ENCODE results near the gene SVIL. TPM values are rescaled to one million over a fixed set of nuclear protein-coding genes. Genes with fewer than 3 reads are reported as not detected.

SVIL gene
- polyA plus RNA-seq, 1 donor from 2014 or later, result 7.3 TPM

DNA sequence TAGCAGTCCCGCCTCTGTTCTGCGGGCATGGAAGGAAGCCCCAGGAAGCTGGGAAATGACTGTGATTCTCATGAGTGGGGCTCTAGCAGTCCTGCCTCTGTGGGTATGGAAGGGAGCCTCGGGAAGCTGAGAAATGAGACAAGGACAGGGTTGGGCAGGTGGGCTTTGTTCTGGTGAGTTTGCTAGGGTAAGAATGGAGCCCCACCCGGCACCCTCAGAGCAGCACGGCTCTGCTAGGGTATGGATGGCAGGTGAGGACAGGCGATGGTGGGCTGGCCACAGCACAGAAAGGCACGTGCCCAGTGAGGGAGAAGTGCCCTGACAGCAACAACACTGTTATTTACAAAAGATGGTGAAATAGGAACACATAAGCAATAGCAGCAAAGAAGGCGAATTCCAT, 39.6 kb downstream of the SVIL start:
- no peaks in the 10 kb centered on the region for H3K27me3 ChIP-seq (ENCODE audit: insufficient read depth, low read depth, low read length)
- H3K79me2 ChIP-seq (replicated peaks; ENCODE audit: insufficient read depth, low read length), result no peaks in the 10 kb centered on the region
- H4K20me1 ChIP-seq (ENCODE audit: insufficient read depth), result no peaks in the 10 kb centered on the region
- no peak overlapping the region for H3K4me3 ChIP-seq (ENCODE audit: low read length)
- H3K36me3 ChIP-seq (ENCODE audit: insufficient read depth, low read length), result no peaks in the 10 kb centered on the region
- no peaks in the 10 kb centered on the region for H3F3A ChIP-seq (ENCODE audit: insufficient read depth, low read length, poor library complexity, severe bottlenecking)
- no peak overlapping the region for H3K9ac ChIP-seq (ENCODE audit: low read length)
- H3K9me3 ChIP-seq (ENCODE audit: low read length), result no peaks in the 10 kb centered on the region
- no peaks in the 10 kb centered on the region for H3K9me2 ChIP-seq (ENCODE audit: insufficient read depth, low read length)
- no peak overlapping the region for H3K4me2 ChIP-seq (ENCODE audit: low read length)
- no peak overlapping the region for H2AFZ ChIP-seq (ENCODE audit: low read depth, low read length)
- no peak overlapping the region for H3K27ac ChIP-seq (ENCODE audit: low read length)
- TF ChIP-seq, protein P1, sequence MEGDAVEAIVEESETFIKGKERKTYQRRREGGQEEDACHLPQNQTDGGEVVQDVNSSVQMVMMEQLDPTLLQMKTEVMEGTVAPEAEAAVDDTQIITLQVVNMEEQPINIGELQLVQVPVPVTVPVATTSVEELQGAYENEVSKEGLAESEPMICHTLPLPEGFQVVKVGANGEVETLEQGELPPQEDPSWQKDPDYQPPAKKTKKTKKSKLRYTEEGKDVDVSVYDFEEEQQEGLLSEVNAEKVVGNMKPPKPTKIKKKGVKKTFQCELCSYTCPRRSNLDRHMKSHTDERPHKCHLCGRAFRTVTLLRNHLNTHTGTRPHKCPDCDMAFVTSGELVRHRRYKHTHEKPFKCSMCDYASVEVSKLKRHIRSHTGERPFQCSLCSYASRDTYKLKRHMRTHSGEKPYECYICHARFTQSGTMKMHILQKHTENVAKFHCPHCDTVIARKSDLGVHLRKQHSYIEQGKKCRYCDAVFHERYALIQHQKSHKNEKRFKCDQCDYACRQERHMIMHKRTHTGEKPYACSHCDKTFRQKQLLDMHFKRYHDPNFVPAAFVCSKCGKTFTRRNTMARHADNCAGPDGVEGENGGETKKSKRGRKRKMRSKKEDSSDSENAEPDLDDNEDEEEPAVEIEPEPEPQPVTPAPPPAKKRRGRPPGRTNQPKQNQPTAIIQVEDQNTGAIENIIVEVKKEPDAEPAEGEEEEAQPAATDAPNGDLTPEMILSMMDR (IDR thresholded peaks at IDR 0.05; ENCODE audit: poor library complexity, severe bottlenecking), result no peak
- TF ChIP-seq POLR2AphosphoS5 (IDR thresholded peaks at IDR 0.05) (no peak), TAF1 (IDR thresholded peaks at IDR 0.05; ENCODE audit: low read depth) (no peak)
- TF ChIP-seq, protein P2, sequence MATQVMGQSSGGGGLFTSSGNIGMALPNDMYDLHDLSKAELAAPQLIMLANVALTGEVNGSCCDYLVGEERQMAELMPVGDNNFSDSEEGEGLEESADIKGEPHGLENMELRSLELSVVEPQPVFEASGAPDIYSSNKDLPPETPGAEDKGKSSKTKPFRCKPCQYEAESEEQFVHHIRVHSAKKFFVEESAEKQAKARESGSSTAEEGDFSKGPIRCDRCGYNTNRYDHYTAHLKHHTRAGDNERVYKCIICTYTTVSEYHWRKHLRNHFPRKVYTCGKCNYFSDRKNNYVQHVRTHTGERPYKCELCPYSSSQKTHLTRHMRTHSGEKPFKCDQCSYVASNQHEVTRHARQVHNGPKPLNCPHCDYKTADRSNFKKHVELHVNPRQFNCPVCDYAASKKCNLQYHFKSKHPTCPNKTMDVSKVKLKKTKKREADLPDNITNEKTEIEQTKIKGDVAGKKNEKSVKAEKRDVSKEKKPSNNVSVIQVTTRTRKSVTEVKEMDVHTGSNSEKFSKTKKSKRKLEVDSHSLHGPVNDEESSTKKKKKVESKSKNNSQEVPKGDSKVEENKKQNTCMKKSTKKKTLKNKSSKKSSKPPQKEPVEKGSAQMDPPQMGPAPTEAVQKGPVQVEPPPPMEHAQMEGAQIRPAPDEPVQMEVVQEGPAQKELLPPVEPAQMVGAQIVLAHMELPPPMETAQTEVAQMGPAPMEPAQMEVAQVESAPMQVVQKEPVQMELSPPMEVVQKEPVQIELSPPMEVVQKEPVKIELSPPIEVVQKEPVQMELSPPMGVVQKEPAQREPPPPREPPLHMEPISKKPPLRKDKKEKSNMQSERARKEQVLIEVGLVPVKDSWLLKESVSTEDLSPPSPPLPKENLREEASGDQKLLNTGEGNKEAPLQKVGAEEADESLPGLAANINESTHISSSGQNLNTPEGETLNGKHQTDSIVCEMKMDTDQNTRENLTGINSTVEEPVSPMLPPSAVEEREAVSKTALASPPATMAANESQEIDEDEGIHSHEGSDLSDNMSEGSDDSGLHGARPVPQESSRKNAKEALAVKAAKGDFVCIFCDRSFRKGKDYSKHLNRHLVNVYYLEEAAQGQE (IDR thresholded peaks at IDR 0.05; ENCODE audit: borderline replicate concordance), result no peak

DNA sequence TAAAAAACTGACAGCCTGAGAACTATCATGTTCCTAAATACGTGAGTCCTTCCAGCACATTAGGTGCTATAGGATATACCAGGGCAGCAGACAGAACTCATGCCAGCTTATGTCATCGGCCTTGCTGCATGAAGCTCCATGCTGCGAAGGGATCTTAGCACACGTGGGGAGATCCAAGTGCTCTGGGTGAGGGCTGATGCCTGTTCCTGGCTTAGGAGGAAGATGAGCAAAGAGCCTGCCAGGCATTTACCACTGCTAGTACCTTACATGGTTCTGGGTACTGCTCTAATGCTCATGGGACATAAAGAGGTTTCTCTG, 43.2 kb downstream of the SVIL start:
- Histone ChIP-seq H3K27ac (ENCODE audit: low read length) (no peak overlapping the region), H3F3A (ENCODE audit: insufficient read depth, low read length, poor library complexity, severe bottlenecking) (no peaks in the 10 kb centered on the region), H3K79me2 (replicated peaks; ENCODE audit: insufficient read depth, low read length) (peaks cover under 1% of the 10 kb centered on the region), H4K20me1 (ENCODE audit: insufficient read depth) (no peaks in the 10 kb centered on the region), H3K9me3 (ENCODE audit: low read length) (no peaks in the 10 kb centered on the region), H3K9ac (ENCODE audit: low read length) (no peak overlapping the region), H3K9me2 (ENCODE audit: insufficient read depth, low read length) (no peaks in the 10 kb centered on the region), H3K4me3 (ENCODE audit: low read length) (no peak overlapping the region), H3K27me3 (ENCODE audit: insufficient read depth, low read depth, low read length) (no peaks in the 10 kb centered on the region), H2AFZ (ENCODE audit: low read depth, low read length) (no peak overlapping the region), H3K4me2 (ENCODE audit: low read length) (no peak overlapping the region), H3K36me3 (ENCODE audit: insufficient read depth, low read length) (no peaks in the 10 kb centered on the region)
- TF ChIP-seq, protein P2 (IDR thresholded peaks at IDR 0.05; ENCODE audit: borderline replicate concordance), result no peak
- TF ChIP-seq MXI1 (conservative IDR thresholded peaks at IDR 0.05; ENCODE audit: poor library complexity, severe bottlenecking) (no peak), TAF1 (IDR thresholded peaks at IDR 0.05; ENCODE audit: low read depth) (no peak), RAD21 (conservative IDR thresholded peaks at IDR 0.05) (no peak)
- TF ChIP-seq, protein P1 (IDR thresholded peaks at IDR 0.05; ENCODE audit: poor library complexity, severe bottlenecking), result no peak
